DOHH2 (cell line): Measurements from ENCODE around the gene BRINP2.

Source experiments
- H3F3A ChIP-seq: fragments of 200-600 bp; sonication (generic), shearing (Covaris generic); 2 replicates; pipeline ENCODE4 v1.6.0; 2016; ENCODE audit warnings: antibody characterized with exemption, mild to moderate bottlenecking; ENCODE audit not compliant: control insufficient read depth, insufficient read depth
- H3K27ac ChIP-seq: fragments of 200-600 bp; sonication (generic); 2 replicates; pipeline ENCODE4 v1.5.1; 2014; ENCODE audit warnings: low read depth, mild to moderate bottlenecking, low read length, moderate library complexity
- H3K27me3 ChIP-seq: fragments of 200-600 bp; sonication (generic); 2 replicates; pipeline ENCODE4 v1.6.1; 2014; ENCODE audit warnings: mild to moderate bottlenecking, low read length, mixed read lengths; ENCODE audit not compliant: control insufficient read depth
- H3K36me3 ChIP-seq: fragments of 200-600 bp; sonication (generic); 2 replicates; pipeline ENCODE4 v1.6.1; 2014; ENCODE audit warnings: mild to moderate bottlenecking, low read length, moderate library complexity, mixed read lengths; ENCODE audit not compliant: control insufficient read depth
- H3K4me1 ChIP-seq: fragments of 200-600 bp; sonication (generic); 2 replicates; pipeline ENCODE4 v1.6.1; 2014; ENCODE audit warnings: mild to moderate bottlenecking, low read length, mixed read lengths; ENCODE audit not compliant: control insufficient read depth
- H3K4me2 ChIP-seq: fragments of 200-600 bp; sonication (generic); 2 replicates; pipeline ENCODE4 v1.6.0; 2014; ENCODE audit warnings: mild to moderate bottlenecking, low read length, moderate library complexity
- H3K4me3 ChIP-seq: fragments of 200-600 bp; sonication (generic); 2 replicates; pipeline ENCODE4 v1.5.1; 2014; ENCODE audit warnings: mild to moderate bottlenecking, low read length, mixed read lengths
- H3K79me2 ChIP-seq: fragments of 200-600 bp; sonication (generic); 2 replicates; pipeline ENCODE4 v1.6.1; 2014; ENCODE audit warnings: mild to moderate bottlenecking, low read length, mixed read lengths; ENCODE audit not compliant: control insufficient read depth
- H3K9me2 ChIP-seq: fragments of 200-600 bp; sonication (generic); replicated peaks from 2 replicates; pipeline ENCODE4 v1.6.1; 2014; ENCODE audit warnings: mild to moderate bottlenecking, low read length, mixed read lengths; ENCODE audit not compliant: control insufficient read depth
- H3K9me3 ChIP-seq: fragments of 200-600 bp; sonication (generic); 2 replicates; pipeline ENCODE4 v1.6.1; 2014; ENCODE audit warnings: antibody characterized with exemption, low read length, mixed read lengths; ENCODE audit not compliant: control insufficient read depth, insufficient read depth
- H4K20me1 ChIP-seq: fragments of 200-600 bp; sonication (generic); 2 replicates; pipeline ENCODE4 v1.6.0; 2014; ENCODE audit warnings: low read depth, mild to moderate bottlenecking, antibody characterized with exemption, low read length, moderate library complexity; ENCODE audit not compliant: control insufficient read depth, insufficient read depth
- EZH2phosphoT487 ChIP-seq: fragments of 200-600 bp; sonication (generic); IDR thresholded peaks from 2 replicates; pipeline ENCODE4 v1.6.1; 2017; ENCODE audit warnings: borderline replicate concordance, mild to moderate bottlenecking, antibody characterized with exemption, low read length, moderate library complexity, mixed read lengths
- TF ChIP-seq, protein P1 (sequence below): fragments of 200-600 bp; sonication (generic); IDR thresholded peaks from one replicate; pipeline ENCODE4 v1.5.1; 2014; ENCODE audit warnings: antibody characterized with exemption, mild to moderate bottlenecking, low read depth, low read length; ENCODE audit not compliant: poor library complexity, severe bottlenecking

Gene BRINP2, protein sequence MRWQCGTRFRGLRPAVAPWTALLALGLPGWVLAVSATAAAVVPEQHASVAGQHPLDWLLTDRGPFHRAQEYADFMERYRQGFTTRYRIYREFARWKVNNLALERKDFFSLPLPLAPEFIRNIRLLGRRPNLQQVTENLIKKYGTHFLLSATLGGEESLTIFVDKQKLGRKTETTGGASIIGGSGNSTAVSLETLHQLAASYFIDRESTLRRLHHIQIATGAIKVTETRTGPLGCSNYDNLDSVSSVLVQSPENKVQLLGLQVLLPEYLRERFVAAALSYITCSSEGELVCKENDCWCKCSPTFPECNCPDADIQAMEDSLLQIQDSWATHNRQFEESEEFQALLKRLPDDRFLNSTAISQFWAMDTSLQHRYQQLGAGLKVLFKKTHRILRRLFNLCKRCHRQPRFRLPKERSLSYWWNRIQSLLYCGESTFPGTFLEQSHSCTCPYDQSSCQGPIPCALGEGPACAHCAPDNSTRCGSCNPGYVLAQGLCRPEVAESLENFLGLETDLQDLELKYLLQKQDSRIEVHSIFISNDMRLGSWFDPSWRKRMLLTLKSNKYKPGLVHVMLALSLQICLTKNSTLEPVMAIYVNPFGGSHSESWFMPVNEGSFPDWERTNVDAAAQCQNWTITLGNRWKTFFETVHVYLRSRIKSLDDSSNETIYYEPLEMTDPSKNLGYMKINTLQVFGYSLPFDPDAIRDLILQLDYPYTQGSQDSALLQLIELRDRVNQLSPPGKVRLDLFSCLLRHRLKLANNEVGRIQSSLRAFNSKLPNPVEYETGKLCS

DNA sequence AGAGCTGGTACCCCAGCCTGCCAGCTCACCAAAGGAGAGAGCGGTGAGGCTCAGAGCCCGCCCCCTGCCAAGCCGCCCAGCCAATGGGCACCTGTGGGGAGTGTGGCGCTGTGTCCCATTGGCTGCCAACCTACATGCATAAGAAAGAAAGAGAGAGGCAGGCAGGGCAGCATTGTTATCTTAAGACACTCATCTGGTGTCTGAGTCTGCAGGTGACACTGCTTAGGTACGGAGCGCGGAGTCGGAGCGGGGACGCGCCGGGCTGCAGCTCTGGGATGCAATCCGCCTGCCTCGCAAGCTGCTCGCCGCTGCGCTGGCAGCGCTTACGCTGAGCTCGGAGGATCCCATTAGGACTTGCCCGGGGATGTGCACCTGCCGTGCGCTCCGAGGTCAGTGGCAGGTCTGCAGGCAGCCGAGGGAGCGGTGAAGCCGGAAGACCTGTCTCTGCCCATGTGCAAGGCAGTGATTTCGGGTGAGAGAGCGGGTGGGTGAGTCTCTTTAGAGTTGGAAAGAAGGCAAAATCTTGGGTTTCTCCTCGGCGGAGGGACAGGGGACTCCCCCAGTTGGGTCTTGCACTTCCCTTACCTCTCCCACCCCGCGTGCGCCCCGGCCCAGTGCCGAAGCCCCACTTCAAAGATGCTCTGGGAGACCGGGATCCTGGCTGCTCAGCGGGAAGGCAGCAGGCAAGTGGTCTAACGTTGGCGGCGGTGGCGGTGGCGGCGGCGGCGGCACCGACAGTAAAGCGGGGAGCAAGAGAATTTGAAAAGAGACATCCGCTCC is at the start of gene BRINP2:
Gene BRINP2, plus strand, starts transcription at position 203 of the 780 bp plus-strand sequence. CDS start 58,919 bp downstream, outside the sequence.
- no peaks in the 10 kb centered on the region for H3K79me2 ChIP-seq
- no peaks in the 10 kb centered on the region for H4K20me1 ChIP-seq
- H3K4me3 ChIP-seq, result no peak within 1 kb of the TSS
- no peak for TF ChIP-seq EZH2phosphoT487
- TF ChIP-seq, protein P1, sequence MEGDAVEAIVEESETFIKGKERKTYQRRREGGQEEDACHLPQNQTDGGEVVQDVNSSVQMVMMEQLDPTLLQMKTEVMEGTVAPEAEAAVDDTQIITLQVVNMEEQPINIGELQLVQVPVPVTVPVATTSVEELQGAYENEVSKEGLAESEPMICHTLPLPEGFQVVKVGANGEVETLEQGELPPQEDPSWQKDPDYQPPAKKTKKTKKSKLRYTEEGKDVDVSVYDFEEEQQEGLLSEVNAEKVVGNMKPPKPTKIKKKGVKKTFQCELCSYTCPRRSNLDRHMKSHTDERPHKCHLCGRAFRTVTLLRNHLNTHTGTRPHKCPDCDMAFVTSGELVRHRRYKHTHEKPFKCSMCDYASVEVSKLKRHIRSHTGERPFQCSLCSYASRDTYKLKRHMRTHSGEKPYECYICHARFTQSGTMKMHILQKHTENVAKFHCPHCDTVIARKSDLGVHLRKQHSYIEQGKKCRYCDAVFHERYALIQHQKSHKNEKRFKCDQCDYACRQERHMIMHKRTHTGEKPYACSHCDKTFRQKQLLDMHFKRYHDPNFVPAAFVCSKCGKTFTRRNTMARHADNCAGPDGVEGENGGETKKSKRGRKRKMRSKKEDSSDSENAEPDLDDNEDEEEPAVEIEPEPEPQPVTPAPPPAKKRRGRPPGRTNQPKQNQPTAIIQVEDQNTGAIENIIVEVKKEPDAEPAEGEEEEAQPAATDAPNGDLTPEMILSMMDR, result no peak
- H3K27ac ChIP-seq, result no peak within 1 kb of the TSS
- H3K9me3 ChIP-seq, result peaks cover 3% of the 10 kb centered on the region; the same call in 1 of the 2 replicates
- no peaks in the 10 kb centered on the region for H3K4me1 ChIP-seq
- no peaks in the 10 kb centered on the region for H3K9me2 ChIP-seq
- H3K27me3 ChIP-seq, result peaks cover 6% of the 10 kb centered on the region; the same call in 1 of the 2 replicates
- no peak within 1 kb of the TSS for H3K4me2 ChIP-seq
- H3K36me3 ChIP-seq, result no peaks in the 10 kb centered on the region
- H3F3A ChIP-seq, result no peaks in the 10 kb centered on the region

DNA sequence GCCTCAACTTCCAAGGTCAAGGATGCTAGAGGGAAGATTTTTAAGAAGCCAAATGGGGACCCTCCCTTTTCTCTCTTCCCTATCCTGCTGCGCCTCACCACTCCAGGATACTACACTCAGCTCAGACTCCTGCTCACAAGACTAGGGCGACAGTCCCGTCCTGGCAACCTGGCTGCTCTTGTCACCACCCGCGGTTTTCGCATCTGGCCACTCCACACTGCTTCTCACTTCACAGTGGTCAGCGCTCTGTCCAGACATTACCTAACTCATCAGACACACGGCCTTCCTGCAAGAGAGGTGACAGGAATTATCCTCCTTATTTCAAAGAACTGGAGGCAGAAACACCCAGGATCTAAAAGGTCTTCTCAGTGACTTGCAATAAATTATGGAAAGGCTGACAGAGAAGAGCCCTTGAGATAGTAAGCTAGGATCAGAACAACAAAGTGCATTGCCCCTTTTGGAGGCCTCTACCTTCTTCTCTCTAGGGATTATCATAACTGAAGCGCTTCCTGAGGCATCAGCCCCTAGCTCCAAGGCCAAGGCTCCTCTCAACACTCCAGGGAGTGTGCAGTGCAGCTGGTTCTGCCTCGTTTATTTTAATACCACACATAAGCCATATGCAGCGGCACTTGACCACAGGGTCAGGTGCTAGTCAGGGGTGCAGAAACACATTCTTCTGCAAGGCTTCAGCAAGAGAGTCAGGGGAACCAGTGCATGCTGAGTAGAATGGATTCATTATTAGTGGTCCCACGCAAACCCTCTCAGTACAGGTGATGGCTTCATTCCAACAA is 48.1 kb upstream of the BRINP2 start:
- Histone ChIP-seq H3K27me3 (no peaks in the 10 kb centered on the region), H3K9me3 (no peaks in the 10 kb centered on the region), H3K4me3 (no peak overlapping the region), H3K36me3 (no peaks in the 10 kb centered on the region), H3K79me2 (no peaks in the 10 kb centered on the region), H4K20me1 (no peaks in the 10 kb centered on the region), H3K4me2 (no peak overlapping the region), H3K4me1 (no peaks in the 10 kb centered on the region), H3F3A (no peaks in the 10 kb centered on the region), H3K27ac (no peak overlapping the region), H3K9me2 (no peaks in the 10 kb centered on the region)
- TF ChIP-seq EZH2phosphoT487, result no peak
- TF ChIP-seq, protein P1, result no peak

DNA sequence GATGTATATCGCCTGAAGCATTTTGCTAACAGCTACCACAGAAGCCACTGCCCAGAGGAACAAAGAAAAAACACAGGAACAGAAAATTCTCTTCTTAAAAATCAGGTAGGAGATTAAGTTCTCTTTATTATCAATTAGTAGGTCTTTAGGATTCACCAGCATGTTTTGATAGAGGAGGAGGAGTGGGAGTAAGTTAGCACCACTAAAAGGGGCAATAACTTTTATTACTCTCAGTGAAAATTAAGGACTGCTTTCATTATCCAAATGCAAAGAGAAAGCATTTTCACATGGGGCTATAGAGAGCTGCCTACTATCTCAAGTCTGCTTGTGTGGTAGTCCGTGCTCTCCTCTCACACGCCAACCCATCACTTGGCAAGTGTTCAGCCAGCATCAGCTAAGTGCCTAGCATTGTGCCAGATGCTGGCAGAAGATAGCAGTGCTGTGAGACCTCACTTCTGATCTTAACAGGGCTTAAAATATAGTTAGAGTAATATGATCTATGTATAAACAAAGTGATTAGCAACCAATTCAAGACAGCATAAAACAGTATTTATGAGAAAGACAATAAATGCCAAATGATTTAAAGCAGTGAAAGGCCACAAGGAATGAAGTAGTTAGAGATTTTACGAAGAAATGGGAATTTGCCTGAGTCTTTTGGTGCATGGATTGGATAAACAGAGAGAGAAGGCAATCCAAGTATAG is 46.0 kb upstream of the BRINP2 start:
- H3K9me2 ChIP-seq, result no peaks in the 10 kb centered on the region
- H3K27ac ChIP-seq, result no peak overlapping the region
- no peaks in the 10 kb centered on the region for H3F3A ChIP-seq
- no peaks in the 10 kb centered on the region for H3K27me3 ChIP-seq
- no peaks in the 10 kb centered on the region for H3K9me3 ChIP-seq
- H3K4me1 ChIP-seq, result no peaks in the 10 kb centered on the region
- no peaks in the 10 kb centered on the region for H3K79me2 ChIP-seq
- TF ChIP-seq, protein P1, result no peak
- TF ChIP-seq EZH2phosphoT487, result no peak
- H3K4me2 ChIP-seq, result no peak overlapping the region
- no peaks in the 10 kb centered on the region for H3K36me3 ChIP-seq
- H4K20me1 ChIP-seq, result no peaks in the 10 kb centered on the region
- H3K4me3 ChIP-seq, result no peak overlapping the region
